ENCODE measurements around the gene COL27A1.
"Not testable (repeated sequence)": the region's sequence is repeated elsewhere in the genome, so short reads cannot be mapped to it uniquely, and the experiment has no call there.

The COL27A1 gene

GRCh38 chr9:114123031-114123977, 32.0 kb upstream of the COL27A1 start:
- DNase-seq = no peak

- no peak for DNase-seq
These were observed 31.2 kb upstream of the COL27A1 start for GRCh38 chr9:114124138-114124537.

- DNase-seq = no peak
These were observed 30.5 kb upstream of the COL27A1 start for GRCh38 chr9:114124666-114125475.

- DNase-seq = no peak
These were observed 29.8 kb upstream of the COL27A1 start for GRCh38 chr9:114125476-114126013.

- no peak for DNase-seq
These were observed 28.9 kb upstream of the COL27A1 start for GRCh38 chr9:114126247-114127060.

- DNase-seq = not testable (repeated sequence)
These were observed 26.6 kb upstream of the COL27A1 start for GRCh38 chr9:114128759-114129158.

GRCh38 chr9:114130141-114130540, 25.2 kb upstream of the COL27A1 start:
- no peak for DNase-seq

- no peak for DNase-seq
These were observed 24.6 kb upstream of the COL27A1 start for GRCh38 chr9:114130624-114131277.

GRCh38 chr9:114131808-114132549, 23.4 kb upstream of the COL27A1 start:
- DNase-seq = peak; percentile 61

- no peak for DNase-seq
These were observed 22.8 kb upstream of the COL27A1 start for GRCh38 chr9:114132550-114132918.

- DNase-seq = no peak
These were observed 20.4 kb upstream of the COL27A1 start for GRCh38 chr9:114134827-114135396.

GRCh38 chr9:114137831-114138230, 17.5 kb upstream of the COL27A1 start:
- DNase-seq = no peak

GRCh38 chr9:114138552-114138971, 16.8 kb upstream of the COL27A1 start:
- DNase-seq = no peak

GRCh38 chr9:114139071-114139470, 16.3 kb upstream of the COL27A1 start:
- no peak for DNase-seq

- DNase-seq = no peak
These were observed 14.9 kb upstream of the COL27A1 start for GRCh38 chr9:114140401-114140800.

GRCh38 chr9:114140850-114141249, 14.5 kb upstream of the COL27A1 start:
- DNase-seq = no peak

GRCh38 chr9:114141553-114142402, 13.6 kb upstream of the COL27A1 start:
- DNase-seq = no peak

- no peak for DNase-seq
These were observed 12.1 kb upstream of the COL27A1 start for GRCh38 chr9:114143234-114143633.

GRCh38 chr9:114146735-114147134, 8.6 kb upstream of the COL27A1 start:
- no peak for DNase-seq

- DNase-seq = no peak
These were observed 6.2 kb upstream of the COL27A1 start for GRCh38 chr9:114149181-114149580.

All from right forelimb (tissue), 1 donor.